IPS-NIHi11 (cell line): ENCODE results near the gene TFDP1.

Experiments
- DNase-seq: peaks from one replicate; pipeline ENCODE4 v3.0.0; 2012; ENCODE audit warnings: mixed read lengths, low spot score

Gene TFDP1

DNA sequence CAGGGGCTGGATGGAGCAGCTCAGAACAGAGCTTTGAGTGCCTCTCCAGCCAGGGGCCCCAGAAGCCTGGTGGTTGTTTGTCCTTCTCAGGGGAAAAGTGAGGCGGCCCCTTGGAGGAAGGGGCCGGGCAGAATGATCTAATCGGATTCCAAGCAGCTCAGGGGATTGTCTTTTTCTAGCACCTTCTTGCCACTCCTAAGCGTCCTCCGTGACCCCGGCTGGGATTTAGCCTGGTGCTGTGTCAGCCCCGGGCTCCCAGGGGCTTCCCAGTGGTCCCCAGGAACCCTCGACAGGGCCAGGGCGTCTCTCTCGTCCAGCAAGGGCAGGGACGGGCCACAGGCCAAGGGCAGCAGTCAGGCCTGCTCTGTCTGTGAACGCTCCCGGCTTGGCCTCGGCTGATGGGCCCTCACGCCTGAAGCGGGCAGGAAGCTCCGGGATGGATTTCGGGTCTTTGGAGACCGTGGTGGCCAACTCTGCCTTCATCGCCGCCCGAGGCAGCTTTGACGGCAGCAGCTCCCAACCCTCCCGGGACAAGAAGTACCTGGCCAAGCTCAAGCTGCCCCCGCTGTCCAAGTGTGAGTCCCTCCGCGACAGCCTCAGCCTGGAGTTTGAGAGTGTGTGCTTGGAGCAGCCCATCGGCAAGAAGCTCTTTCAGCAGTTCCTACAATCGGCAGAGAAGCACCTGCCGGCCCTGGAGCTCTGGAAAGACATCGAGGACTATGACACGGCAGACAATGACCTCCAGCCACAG lies 82.6 kb downstream of the TFDP1 start, which contains the start of gene GRK1:
GRK1 (plus strand) TSS at position 269 of the 751 bp plus-strand sequence; CDS start at position 437, 168 bp downstream.
- no peak for DNase-seq

DNA sequence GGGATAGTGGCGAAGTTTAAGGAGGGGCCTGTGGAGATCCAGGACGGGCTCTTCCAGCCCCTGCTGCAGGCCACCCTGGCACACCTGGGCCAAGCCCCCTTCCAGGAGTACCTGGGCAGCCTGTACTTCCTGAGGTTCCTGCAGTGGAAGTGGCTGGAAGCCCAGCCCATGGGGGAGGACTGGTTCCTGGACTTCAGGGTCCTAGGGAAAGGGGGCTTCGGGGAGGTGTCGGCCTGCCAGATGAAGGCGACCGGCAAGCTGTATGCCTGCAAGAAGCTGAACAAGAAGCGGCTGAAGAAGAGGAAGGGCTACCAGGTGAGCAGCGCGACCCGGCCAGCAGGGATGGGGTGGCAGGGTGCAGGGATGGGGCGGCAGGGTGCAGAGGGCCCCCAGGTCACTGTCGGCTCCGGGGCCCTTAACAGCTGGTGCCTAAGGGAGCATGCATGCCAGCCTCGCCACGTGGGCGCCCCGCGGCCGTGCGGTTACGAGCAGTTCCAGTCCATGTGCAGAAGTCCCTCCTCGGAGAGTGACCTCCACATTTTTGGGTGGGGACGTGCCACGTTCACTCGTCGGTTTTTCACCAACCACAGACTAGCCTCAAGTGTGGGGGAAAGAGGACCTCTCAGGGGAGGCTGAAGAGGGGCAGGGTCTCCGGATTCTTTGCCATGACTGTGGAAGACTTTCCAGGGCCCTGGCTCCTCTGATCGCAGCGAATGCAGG lies 83.4 kb downstream of the TFDP1 start:
- DNase-seq = no peak

GRCh38 chr13:113668491-113668971 lies 84.0 kb downstream of the TFDP1 start:
- DNase-seq = no peak

- no peak for DNase-seq
Observed at GRCh38 chr13:113669231-113669754, 84.7 kb downstream of the TFDP1 start.

DNA sequence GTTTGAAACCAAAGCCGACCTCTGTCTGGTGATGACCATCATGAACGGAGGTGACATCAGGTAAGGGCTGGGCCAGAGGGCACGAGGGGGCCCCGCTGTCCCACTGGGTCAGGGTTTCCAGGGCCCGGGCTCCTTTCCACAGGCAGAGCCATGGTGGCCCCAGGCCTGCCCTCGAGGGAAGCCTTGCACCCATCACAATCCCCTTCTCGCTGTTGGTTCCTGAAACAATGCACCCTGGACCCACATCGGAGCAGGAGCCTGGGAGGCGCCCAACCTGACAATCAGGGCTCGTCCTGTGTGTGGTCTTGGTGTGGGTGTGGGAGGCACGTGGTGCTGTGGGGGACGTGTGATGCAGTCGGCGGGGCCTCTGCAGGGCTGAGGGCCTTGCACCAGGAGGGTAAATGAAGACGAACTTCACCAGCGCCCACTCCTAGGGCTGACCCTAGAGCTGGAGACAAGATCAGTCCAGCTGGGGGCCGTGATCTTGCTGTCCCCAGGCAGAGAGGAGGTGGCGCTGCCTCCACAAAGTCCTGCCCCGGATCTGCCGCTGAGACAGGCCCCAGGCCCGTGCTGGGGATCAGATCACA lies 85.3 kb downstream of the TFDP1 start:
- DNase-seq = no peak

DNA sequence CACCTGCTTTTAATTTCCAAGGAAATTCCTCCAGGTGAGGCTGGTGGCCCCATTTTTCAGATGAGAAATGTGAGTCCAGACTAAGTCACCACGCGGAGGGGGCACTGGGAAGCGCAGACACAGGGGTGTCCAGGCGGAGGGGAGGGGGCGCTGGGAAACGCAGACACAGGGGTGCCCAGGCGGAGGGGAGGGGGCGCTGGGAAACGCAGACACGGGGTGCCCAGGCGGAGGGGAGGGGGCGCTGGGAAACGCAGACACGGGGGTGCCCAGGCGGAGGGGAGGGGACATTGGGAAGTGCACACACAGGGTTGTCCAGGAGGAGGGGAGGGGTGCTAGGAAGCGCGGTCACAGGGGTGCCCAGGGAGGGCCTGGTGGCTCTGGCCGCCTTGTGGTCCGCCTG lies 86.0 kb downstream of the TFDP1 start:
- DNase-seq = no peak

DNA sequence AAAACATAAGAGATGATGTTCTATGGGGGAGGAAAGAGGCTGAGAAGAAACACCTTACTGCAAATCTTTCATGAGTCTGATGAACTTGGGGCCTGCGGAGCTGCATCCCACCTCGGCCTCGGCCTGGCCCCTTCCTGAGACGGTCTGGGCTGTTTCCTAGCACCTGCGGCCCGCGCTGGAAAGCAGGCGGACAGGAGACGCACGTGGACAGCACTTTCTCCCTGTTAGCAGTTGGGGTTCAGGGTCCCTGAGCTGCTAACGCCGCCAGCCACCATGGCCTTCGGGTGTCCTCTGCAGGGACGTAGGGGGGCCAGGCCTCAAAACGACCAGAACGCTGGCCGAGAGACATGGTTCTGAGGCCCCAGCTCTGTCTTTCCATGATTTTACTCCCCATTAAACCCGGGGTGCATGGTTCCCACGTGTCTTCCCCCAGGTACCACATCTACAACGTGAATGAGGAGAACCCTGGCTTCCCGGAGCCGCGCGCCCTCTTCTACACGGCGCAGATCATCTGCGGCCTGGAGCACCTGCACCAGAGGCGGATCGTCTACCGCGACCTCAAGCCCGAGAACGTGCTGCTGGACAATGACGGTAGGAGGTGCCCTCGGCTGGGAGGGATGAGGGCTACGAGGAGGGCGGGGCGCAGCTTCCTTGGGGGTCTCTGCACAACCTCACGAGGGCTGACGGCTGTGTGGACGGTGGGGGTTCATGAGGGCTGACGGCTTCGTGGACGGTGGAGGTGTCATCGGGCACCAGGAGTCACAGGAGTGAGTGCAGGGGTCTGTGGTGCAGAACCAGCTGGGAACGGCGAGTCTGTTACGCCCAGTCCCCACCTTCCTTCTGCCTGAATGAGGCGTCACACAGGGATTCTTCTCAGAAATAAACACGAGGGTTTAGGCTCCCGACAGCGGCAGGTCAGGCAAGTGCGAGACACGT lies 86.8 kb downstream of the TFDP1 start:
- DNase-seq = no peak

GRCh38 chr13:113672002-113672651 lies 87.6 kb downstream of the TFDP1 start:
- DNase-seq = no peak
